ENCODE measurements around the gene ORMDL2. TPM values are rescaled to one million over a fixed set of nuclear protein-coding genes. Genes with fewer than 3 reads are reported as not detected.

The ORMDL2 gene
- total and polyA plus RNA-seq, 2 experiments from 2014 or later: 18.0 to 55.1 TPM

DNA sequence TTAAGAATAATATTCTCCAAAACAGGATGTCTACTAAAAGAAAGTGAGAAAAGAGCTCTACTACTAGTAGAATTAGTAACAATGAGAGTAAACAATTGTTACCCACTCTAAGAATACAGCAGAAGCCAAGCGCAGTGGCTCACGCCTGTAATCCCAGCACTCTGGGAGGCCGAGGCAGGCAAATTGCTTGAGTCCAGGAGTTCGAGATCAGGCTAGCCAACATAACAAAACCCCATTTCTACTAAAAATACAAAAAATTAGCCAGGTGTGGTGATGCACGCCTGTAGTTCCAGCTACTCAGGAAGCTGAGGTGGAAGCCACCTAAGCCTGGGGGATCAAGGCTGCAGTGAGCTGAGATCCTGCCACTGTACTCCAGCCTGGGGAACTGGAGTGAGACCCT is 6.9 kb downstream of the ORMDL2 start (continued):
- TF ChIP-seq, protein P1, sequence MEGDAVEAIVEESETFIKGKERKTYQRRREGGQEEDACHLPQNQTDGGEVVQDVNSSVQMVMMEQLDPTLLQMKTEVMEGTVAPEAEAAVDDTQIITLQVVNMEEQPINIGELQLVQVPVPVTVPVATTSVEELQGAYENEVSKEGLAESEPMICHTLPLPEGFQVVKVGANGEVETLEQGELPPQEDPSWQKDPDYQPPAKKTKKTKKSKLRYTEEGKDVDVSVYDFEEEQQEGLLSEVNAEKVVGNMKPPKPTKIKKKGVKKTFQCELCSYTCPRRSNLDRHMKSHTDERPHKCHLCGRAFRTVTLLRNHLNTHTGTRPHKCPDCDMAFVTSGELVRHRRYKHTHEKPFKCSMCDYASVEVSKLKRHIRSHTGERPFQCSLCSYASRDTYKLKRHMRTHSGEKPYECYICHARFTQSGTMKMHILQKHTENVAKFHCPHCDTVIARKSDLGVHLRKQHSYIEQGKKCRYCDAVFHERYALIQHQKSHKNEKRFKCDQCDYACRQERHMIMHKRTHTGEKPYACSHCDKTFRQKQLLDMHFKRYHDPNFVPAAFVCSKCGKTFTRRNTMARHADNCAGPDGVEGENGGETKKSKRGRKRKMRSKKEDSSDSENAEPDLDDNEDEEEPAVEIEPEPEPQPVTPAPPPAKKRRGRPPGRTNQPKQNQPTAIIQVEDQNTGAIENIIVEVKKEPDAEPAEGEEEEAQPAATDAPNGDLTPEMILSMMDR (conservative IDR thresholded peaks at IDR 0.05; ENCODE audit: low read depth in 2 of 2): no peak
- TF ChIP-seq ZNF114 (CRISPR knock-in tag; IDR thresholded peaks at IDR 0.05) (no peak), EZH2phosphoT487 (IDR thresholded peaks at IDR 0.05; ENCODE audit: unreplicated experiment) (no peak), STAT1 (IDR thresholded peaks at IDR 0.05; ENCODE audit: unreplicated experiment) (no peak)

GRCh38 chr12:55827806-55828205 is 10.0 kb downstream of the ORMDL2 start:
- Mint-ChIP-seq H3K36me3 (ENCODE audit: low read depth) (peaks cover 20% of the 10 kb centered on the region), H3K9me3 (no peaks in the 10 kb centered on the region), H3K27ac (peak overlapping the region; percentile 58), H3K4me3 (peak overlapping the region; percentile 94), H3K27me3 (ENCODE audit: insufficient read depth, low read depth, poor library complexity) (peaks cover 9% of the 10 kb centered on the region), H3K4me1 (peaks cover 35% of the 10 kb centered on the region)
- Histone ChIP-seq H3K4me1 (ENCODE audit: insufficient read depth) (peaks cover 29% of the 10 kb centered on the region), H3K4me2 (peak overlapping the region; percentile 89; the same call in 1 of the 2 replicates), H3K9me2 (ENCODE audit: insufficient read depth) (no peaks in the 10 kb centered on the region), H2AFZ (no peak overlapping the region), H3K27me3 (ENCODE audit: insufficient read depth) (no peaks in the 10 kb centered on the region), H3K36me3 (ENCODE audit: insufficient read depth) (peaks cover 5% of the 10 kb centered on the region), H3K27ac (ENCODE audit: low read depth) (peak overlapping the region; percentile 76), H4K20me1 (replicated peaks; ENCODE audit: insufficient read depth) (peaks cover 11% of the 10 kb centered on the region; the same call in 1 of the 2 replicates), H3K79me2 (replicated peaks; ENCODE audit: insufficient read depth) (peaks cover 51% of the 10 kb centered on the region), H3F3A (replicated peaks; ENCODE audit: low read depth) (peaks cover 38% of the 10 kb centered on the region), H3K4me3 (peak overlapping the region; percentile 100; the same call in 1 of the 2 replicates)
- ATAC-seq (no peak), DNase-seq (ENCODE audit: low spot score) (no peak)
- TF ChIP-seq POLR2AphosphoS5 (IDR thresholded peaks at IDR 0.05; ENCODE audit: low read depth) (no peak), ZNF114 (CRISPR knock-in tag; IDR thresholded peaks at IDR 0.05) (no peak), JUNB (IDR thresholded peaks at IDR 0.05; ENCODE audit: unreplicated experiment) (no peak), EZH2phosphoT487 (IDR thresholded peaks at IDR 0.05; ENCODE audit: unreplicated experiment) (no peak), ZNF331 (CRISPR knock-in tag; IDR thresholded peaks at IDR 0.05; ENCODE audit: low read depth) (no peak), STAT1 (IDR thresholded peaks at IDR 0.05; ENCODE audit: unreplicated experiment) (no peak), NANOG (IDR thresholded peaks at IDR 0.05; ENCODE audit: borderline replicate concordance) (no peak), CREB1 (CRISPR knock-in tag; IDR thresholded peaks at IDR 0.05; ENCODE audit: low read depth) (no peak), EZH2 (IDR thresholded peaks at IDR 0.05; ENCODE audit: low read depth, unreplicated experiment) (no peak), ZNF462 (CRISPR knock-in tag; IDR thresholded peaks at IDR 0.05) (no peak)
- TF ChIP-seq, protein P1 (conservative IDR thresholded peaks at IDR 0.05; ENCODE audit: low read depth in 2 of 2): no peak
- TF ChIP-seq, protein P2, sequence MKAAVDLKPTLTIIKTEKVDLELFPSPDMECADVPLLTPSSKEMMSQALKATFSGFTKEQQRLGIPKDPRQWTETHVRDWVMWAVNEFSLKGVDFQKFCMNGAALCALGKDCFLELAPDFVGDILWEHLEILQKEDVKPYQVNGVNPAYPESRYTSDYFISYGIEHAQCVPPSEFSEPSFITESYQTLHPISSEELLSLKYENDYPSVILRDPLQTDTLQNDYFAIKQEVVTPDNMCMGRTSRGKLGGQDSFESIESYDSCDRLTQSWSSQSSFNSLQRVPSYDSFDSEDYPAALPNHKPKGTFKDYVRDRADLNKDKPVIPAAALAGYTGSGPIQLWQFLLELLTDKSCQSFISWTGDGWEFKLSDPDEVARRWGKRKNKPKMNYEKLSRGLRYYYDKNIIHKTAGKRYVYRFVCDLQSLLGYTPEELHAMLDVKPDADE (IDR thresholded peaks at IDR 0.05): no peak
